Effector memory CD4-positive, alpha-beta T cell (primary cell): ENCODE results near the gene PIEZO2.
"Not testable (repeated sequence)": the region's sequence is repeated elsewhere in the genome, so short reads cannot be mapped to it uniquely, and the experiment has no call there.

Source experiments
- DNase-seq, 3 donors: peaks; one replicate each; pipeline ENCODE4 v3.0.0-alpha.2; 2020
- H3K27ac ChIP-seq: 2 replicates; pipeline ENCODE4 v1.7.0; 2013; ENCODE audit warnings: mild to moderate bottlenecking, low read length, moderate library complexity; ENCODE audit not compliant: insufficient read depth, poor library complexity, severe bottlenecking
- H3K27me3 ChIP-seq: replicated peaks from 2 replicates; pipeline ENCODE4 v1.7.0; 2013; ENCODE audit warnings: mild to moderate bottlenecking, low read length; ENCODE audit not compliant: insufficient read depth, control insufficient read depth, poor library complexity, severe bottlenecking
- H3K36me3 ChIP-seq: 2 replicates; pipeline ENCODE4 v1.7.0; 2013; ENCODE audit warnings: mild to moderate bottlenecking, low read length, moderate library complexity; ENCODE audit not compliant: control insufficient read depth, insufficient read depth
- H3K4me1 ChIP-seq: 2 replicates; pipeline ENCODE4 v1.7.0; 2013; ENCODE audit warnings: low read length, mild to moderate bottlenecking; ENCODE audit not compliant: control insufficient read depth, insufficient read depth, poor library complexity, severe bottlenecking
- H3K4me3 ChIP-seq: 2 replicates; pipeline ENCODE4 v1.7.0; 2013; ENCODE audit warnings: low read length, low read depth, mild to moderate bottlenecking; ENCODE audit not compliant: insufficient read depth, poor library complexity, severe bottlenecking
- H3K9me3 ChIP-seq: 2 replicates; pipeline ENCODE4 v1.7.0; 2013; ENCODE audit warnings: mild to moderate bottlenecking, low read length, moderate library complexity; ENCODE audit not compliant: control insufficient read depth

Gene PIEZO2

GRCh38 chr18:10946058-10946457 lies 203.3 kb downstream of the PIEZO2 start:
- Histone ChIP-seq H3K9me3 (no peaks in the 10 kb centered on the region), H3K27ac (no peak overlapping the region), H3K27me3 (no peaks in the 10 kb centered on the region), H3K4me3 (no peak overlapping the region), H3K4me1 (no peaks in the 10 kb centered on the region), H3K36me3 (no peaks in the 10 kb centered on the region)
- DNase-seq, result no peak

GRCh38 chr18:10942998-10943397 lies 206.4 kb downstream of the PIEZO2 start:
- DNase-seq, result no peak
- Histone ChIP-seq H3K4me3 (no peak overlapping the region), H3K27me3 (no peaks in the 10 kb centered on the region), H3K4me1 (no peaks in the 10 kb centered on the region), H3K36me3 (no peaks in the 10 kb centered on the region), H3K9me3 (no peaks in the 10 kb centered on the region), H3K27ac (no peak overlapping the region)

- no peaks in the 10 kb centered on the region for H3K4me1 ChIP-seq
- H3K9me3 ChIP-seq, result no peaks in the 10 kb centered on the region
- H3K27ac ChIP-seq, result no peak overlapping the region
- H3K27me3 ChIP-seq, result no peaks in the 10 kb centered on the region
- no peak for DNase-seq
- no peak overlapping the region for H3K4me3 ChIP-seq
- H3K36me3 ChIP-seq, result no peaks in the 10 kb centered on the region
Observed at GRCh38 chr18:10939822-10940221, 209.5 kb downstream of the PIEZO2 start.

GRCh38 chr18:10937743-10938640 lies 211.4 kb downstream of the PIEZO2 start:
- Histone ChIP-seq H3K9me3 (no peaks in the 10 kb centered on the region), H3K4me1 (no peaks in the 10 kb centered on the region), H3K36me3 (no peaks in the 10 kb centered on the region), H3K27ac (no peak overlapping the region), H3K27me3 (no peaks in the 10 kb centered on the region), H3K4me3 (no peak overlapping the region)
- no peak for DNase-seq

GRCh38 chr18:10936176-10937053 lies 213.0 kb downstream of the PIEZO2 start:
- no peaks in the 10 kb centered on the region for H3K36me3 ChIP-seq
- H3K4me1 ChIP-seq, result no peaks in the 10 kb centered on the region
- H3K27ac ChIP-seq, result no peak overlapping the region
- H3K4me3 ChIP-seq, result no peak overlapping the region
- no peak for DNase-seq
- H3K27me3 ChIP-seq, result no peaks in the 10 kb centered on the region
- H3K9me3 ChIP-seq, result no peaks in the 10 kb centered on the region

GRCh38 chr18:10935588-10935987 lies 213.8 kb downstream of the PIEZO2 start:
- Histone ChIP-seq H3K36me3 (no peaks in the 10 kb centered on the region), H3K9me3 (no peaks in the 10 kb centered on the region), H3K27ac (no peak overlapping the region)

GRCh38 chr18:10933648-10934047 lies 215.7 kb downstream of the PIEZO2 start:
- DNase-seq, H3K4me3 ChIP-seq, H3K27me3 ChIP-seq, H3K4me1 ChIP-seq, H3K36me3 ChIP-seq, H3K9me3 ChIP-seq, H3K27ac ChIP-seq: not testable (repeated sequence)

More at GRCh38 chr18:10935588-10935987, 213.8 kb downstream of the PIEZO2 start:
- Histone ChIP-seq H3K4me3 (no peak overlapping the region), H3K4me1 (no peaks in the 10 kb centered on the region), H3K27me3 (no peaks in the 10 kb centered on the region)
- DNase-seq, result no peak

GRCh38 chr18:10930076-10930475 lies 219.3 kb downstream of the PIEZO2 start:
- Histone ChIP-seq H3K27ac (no peak overlapping the region), H3K36me3 (no peaks in the 10 kb centered on the region), H3K27me3 (no peaks in the 10 kb centered on the region), H3K4me1 (no peaks in the 10 kb centered on the region), H3K4me3 (no peak overlapping the region), H3K9me3 (no peaks in the 10 kb centered on the region)
- no peak for DNase-seq

GRCh38 chr18:10928772-10929373 lies 220.5 kb downstream of the PIEZO2 start:
- Histone ChIP-seq H3K36me3 (no peaks in the 10 kb centered on the region), H3K9me3 (no peaks in the 10 kb centered on the region), H3K4me3 (no peak overlapping the region), H3K4me1 (no peaks in the 10 kb centered on the region), H3K27me3 (no peaks in the 10 kb centered on the region), H3K27ac (no peak overlapping the region)
- DNase-seq, result no peak
